CD4-positive, alpha-beta T cell (primary cell): ENCODE results near the gene PLA2G7. TPM values are rescaled to one million over a fixed set of nuclear protein-coding genes. Genes with fewer than 3 reads are reported as not detected.
A peak's percentile ranks its signal among the peaks of the same experiment; 100 is the strongest.

ENCODE experiments used
- ATAC-seq: fragments of 200-7000 bp; cut with Tn5 transposase; one replicate; pipeline ENCODE4 v1.10.0; 2022; ENCODE audit warnings: mild to moderate bottlenecking; ENCODE audit not compliant: poor library complexity
- CTCF ChIA-PET: fragments of 350-600 bp; sonication (Branson Sonifier 250); formaldehyde crosslinking; loops from one replicate; lab custom pipeline; 2021; ENCODE audit warnings: antibody characterized with exemption, inconsistent platforms; lab: Charles Lee
- POLR2A ChIA-PET: fragments of 350-600 bp; sonication (Branson Sonifier 250); formaldehyde crosslinking; loops from one replicate; lab custom pipeline; 2021; ENCODE audit warnings: antibody characterized with exemption, inconsistent platforms; lab: Charles Lee
- DNase-seq, 14 experiments: peaks; one replicate each; pipeline ENCODE4 v3.0.0-alpha.2; 2013 to 2020; ENCODE audit warnings: mixed read lengths in 2 of 14
- H3K27ac ChIP-seq, 2 donors: one replicate each; pipeline versions ENCODE4 v1.5.1 to v1.7.0; 2013; ENCODE audit warnings: low read length in 2 of 2, low read depth in 1 of 2, mild to moderate bottlenecking in 1 of 2
- H3K27me3 ChIP-seq, 2 experiments: 1 replicate in 1 of 2; 2 replicates in 1 of 2; pipeline versions ENCODE4 v1.6.1 to v1.7.0; 2013; ENCODE audit warnings: low read length in 2 of 2, control low read depth in 1 of 2, mild to moderate bottlenecking in 1 of 2, moderate library complexity in 1 of 2; ENCODE audit not compliant: insufficient read depth in 2 of 2, control insufficient read depth in 1 of 2
- H3K36me3 ChIP-seq: one replicate; pipeline ENCODE4 v1.6.1; 2013; ENCODE audit warnings: low read length, control low read depth; ENCODE audit not compliant: insufficient read depth
- H3K4me1 ChIP-seq: one replicate; pipeline ENCODE4 v1.6.1; 2013; ENCODE audit warnings: low read length, control low read depth; ENCODE audit not compliant: insufficient read depth
- H3K4me3 ChIP-seq: one replicate; pipeline ENCODE4 v1.5.1; 2013; ENCODE audit warnings: mild to moderate bottlenecking, low read length, moderate library complexity
- H3K9me3 ChIP-seq, 2 experiments: 1 replicate in 1 of 2; 2 replicates in 1 of 2; pipeline versions ENCODE4 v1.6.1 to v1.7.0; 2013; ENCODE audit warnings: low read length in 2 of 2, mild to moderate bottlenecking in 2 of 2, control low read depth in 1 of 2, moderate library complexity in 1 of 2; ENCODE audit not compliant: control insufficient read depth in 1 of 2, insufficient read depth in 1 of 2
- H3K27ac Mint-ChIP-seq: one replicate; pipeline ENCODE4 v1.8.0; 2020; ENCODE audit warnings: mixed read lengths
- H3K27me3 Mint-ChIP-seq: one replicate; pipeline ENCODE4 v1.8.0; 2021; ENCODE audit warnings: mixed read lengths
- H3K36me3 Mint-ChIP-seq: one replicate; pipeline ENCODE4 v1.8.0; 2021; ENCODE audit warnings: low read depth, mixed read lengths
- H3K4me1 Mint-ChIP-seq: one replicate; pipeline ENCODE4 v1.8.0; 2021; ENCODE audit warnings: low read depth, mixed read lengths
- H3K4me3 Mint-ChIP-seq: one replicate; pipeline ENCODE4 v1.8.0; 2020; ENCODE audit warnings: mild to moderate bottlenecking, mixed read lengths
- H3K9me3 Mint-ChIP-seq: one replicate; pipeline ENCODE4 v1.8.0; 2020; ENCODE audit warnings: mixed read lengths
- intact Hi-C, 2 experiments: fragments of 100-400 bp; cut with DNase I in 1 of 2; cut with micrococcal nuclease in 1 of 2; formaldehyde crosslinking; loops; one replicate each; pipeline versions ENCODE4 v1.15.1 to v1.9.0; 2023 to 2025; cut with DNase I, micrococcal nuclease
- total RNA-seq, 174 experiments: library from RNA in 2 of 174; stranded (reverse) in 2 of 174; gene quantifications; one replicate each; pipeline ENCODE4 v1.2.3 and lab custom pipeline; 2021 to 2026
- TF ChIP-seq, protein P1 (sequence below): fragments of 200-600 bp; IDR thresholded peaks from one replicate; pipeline ENCODE4 v1.8.0; 2022; ENCODE audit warnings: antibody characterized with exemption, mild to moderate bottlenecking

The PLA2G7 gene
- total RNA-seq, 2 experiments from 2014 or later = not detected

DNA sequence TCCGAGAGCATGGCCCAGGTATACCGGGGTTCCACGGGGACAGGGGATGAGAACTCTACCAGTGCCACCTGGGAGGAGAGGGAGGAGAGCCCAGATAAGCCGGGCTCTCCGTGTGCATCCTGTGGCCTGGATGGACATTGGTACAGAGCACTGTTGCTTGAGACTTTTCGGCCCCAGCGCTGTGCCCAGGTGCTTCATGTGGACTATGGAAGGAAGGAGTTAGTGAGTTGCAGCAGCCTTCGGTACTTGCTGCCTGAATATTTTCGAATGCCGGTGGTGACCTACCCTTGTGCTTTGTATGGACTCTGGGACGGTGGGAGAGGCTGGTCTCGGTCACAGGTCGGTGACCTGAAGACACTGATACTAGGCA, 46.2 kb downstream of the PLA2G7 start:
- no peak overlapping the region for H3K4me3 Mint-ChIP-seq
- Histone ChIP-seq H3K9me3 (peaks cover 0 to 16% of the 10 kb centered on the region in 2 experiments), H3K27ac (no peak overlapping the region), H3K4me1 (no peaks in the 10 kb centered on the region), H3K36me3 (no peaks in the 10 kb centered on the region), H3K27me3 (no peaks in the 10 kb centered on the region), H3K4me3 (no peak overlapping the region)
- ChIA-PET CTCF (no interaction called here), POLR2A (no interaction called here)
- H3K4me1 Mint-ChIP-seq = no peaks in the 10 kb centered on the region
- intact Hi-C loops = no loop called here
- H3K36me3 Mint-ChIP-seq = no peaks in the 10 kb centered on the region
- H3K27me3 Mint-ChIP-seq = peaks cover 24% of the 10 kb centered on the region
- no peak for ATAC-seq
- TF ChIP-seq, protein P1, sequence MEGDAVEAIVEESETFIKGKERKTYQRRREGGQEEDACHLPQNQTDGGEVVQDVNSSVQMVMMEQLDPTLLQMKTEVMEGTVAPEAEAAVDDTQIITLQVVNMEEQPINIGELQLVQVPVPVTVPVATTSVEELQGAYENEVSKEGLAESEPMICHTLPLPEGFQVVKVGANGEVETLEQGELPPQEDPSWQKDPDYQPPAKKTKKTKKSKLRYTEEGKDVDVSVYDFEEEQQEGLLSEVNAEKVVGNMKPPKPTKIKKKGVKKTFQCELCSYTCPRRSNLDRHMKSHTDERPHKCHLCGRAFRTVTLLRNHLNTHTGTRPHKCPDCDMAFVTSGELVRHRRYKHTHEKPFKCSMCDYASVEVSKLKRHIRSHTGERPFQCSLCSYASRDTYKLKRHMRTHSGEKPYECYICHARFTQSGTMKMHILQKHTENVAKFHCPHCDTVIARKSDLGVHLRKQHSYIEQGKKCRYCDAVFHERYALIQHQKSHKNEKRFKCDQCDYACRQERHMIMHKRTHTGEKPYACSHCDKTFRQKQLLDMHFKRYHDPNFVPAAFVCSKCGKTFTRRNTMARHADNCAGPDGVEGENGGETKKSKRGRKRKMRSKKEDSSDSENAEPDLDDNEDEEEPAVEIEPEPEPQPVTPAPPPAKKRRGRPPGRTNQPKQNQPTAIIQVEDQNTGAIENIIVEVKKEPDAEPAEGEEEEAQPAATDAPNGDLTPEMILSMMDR = no peak
- H3K9me3 Mint-ChIP-seq = no peaks in the 10 kb centered on the region
- DNase-seq = no peak
- H3K27ac Mint-ChIP-seq = no peak overlapping the region

DNA sequence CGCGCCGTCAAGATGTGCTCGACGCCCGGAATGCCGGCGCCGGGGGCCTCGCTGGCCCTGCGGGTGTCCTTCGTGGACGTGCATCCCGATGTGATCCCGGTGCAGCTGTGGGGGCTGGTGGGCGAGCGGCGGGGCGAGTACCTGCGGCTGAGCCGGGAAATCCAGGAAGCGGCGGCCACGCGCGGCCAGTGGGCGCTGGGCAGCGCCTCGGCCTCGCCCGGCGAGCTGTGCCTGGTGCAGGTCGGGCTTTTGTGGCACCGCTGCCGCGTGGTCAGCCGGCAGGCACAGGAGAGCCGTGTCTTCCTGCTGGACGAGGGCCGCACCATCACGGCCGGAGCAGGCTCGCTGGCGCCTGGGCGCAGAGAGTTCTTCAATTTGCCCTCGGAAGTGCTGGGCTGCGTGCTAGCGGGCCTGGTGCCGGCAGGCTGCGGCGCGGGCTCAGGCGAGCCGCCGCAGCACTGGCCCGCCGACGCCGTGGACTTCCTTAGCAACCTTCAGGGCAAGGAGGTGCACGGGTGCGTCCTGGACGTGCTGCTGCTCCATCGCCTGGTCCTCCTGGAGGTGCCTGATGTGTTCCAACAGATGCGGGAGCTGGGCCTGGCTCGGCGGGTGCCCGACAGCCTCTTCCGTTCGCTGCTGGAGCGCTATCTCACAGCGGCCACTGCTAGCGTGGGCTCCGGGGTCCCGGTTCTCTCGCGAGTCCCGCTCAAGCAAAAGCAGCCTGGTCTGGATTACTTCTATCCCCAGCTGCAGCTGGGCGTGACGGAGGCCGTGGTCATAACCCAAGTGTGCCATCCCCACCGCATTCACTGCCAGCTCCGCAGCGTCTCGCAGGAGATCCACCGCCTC, 46.8 kb downstream of the PLA2G7 start:
- no peak overlapping the region for H3K27ac Mint-ChIP-seq
- H3K9me3 ChIP-seq = peaks cover 0 to 16% of the 10 kb centered on the region in 2 experiments
- intact Hi-C loops = no loop called here
- POLR2A ChIA-PET = no interaction called here
- DNase-seq (peak in 1 of 14 experiments; percentile 12), ATAC-seq (no peak)
- TF ChIP-seq, protein P1 = no peak
- no peaks in the 10 kb centered on the region for H3K27me3 ChIP-seq
- peaks cover 18% of the 10 kb centered on the region for H3K27me3 Mint-ChIP-seq
- CTCF ChIA-PET = no interaction called here
- no peaks in the 10 kb centered on the region for H3K36me3 ChIP-seq
- no peak overlapping the region for H3K4me3 Mint-ChIP-seq
- no peaks in the 10 kb centered on the region for H3K9me3 Mint-ChIP-seq
- H3K4me1 Mint-ChIP-seq = no peaks in the 10 kb centered on the region
- H3K4me3 ChIP-seq = no peak overlapping the region
- H3K27ac ChIP-seq = no peak overlapping the region
- no peaks in the 10 kb centered on the region for H3K36me3 Mint-ChIP-seq
- no peaks in the 10 kb centered on the region for H3K4me1 ChIP-seq

DNA sequence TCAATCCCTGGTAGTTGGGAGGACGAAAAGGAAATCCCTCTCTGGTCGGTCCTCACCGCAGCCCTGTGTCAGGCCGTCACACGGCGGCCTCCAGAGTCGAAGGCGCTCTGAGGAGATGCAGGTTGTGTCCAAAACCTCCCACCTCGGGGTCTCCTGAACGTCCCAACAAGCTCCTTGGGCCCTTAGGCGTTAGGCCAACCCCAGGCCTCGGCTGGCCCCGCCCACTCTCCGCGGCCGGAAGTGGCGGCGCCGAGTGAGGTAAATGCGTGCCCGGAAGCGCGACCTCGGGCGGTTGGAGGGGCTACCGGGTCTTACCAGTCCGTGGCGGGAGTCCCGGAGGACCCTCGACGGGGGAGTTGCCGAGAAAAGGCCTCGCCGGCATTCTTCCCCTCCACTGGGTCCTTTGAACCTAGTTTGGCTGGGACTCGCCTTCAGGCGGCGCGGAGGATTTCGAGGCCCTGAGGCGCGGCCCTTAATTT, 47.5 kb downstream of the PLA2G7 start, which contains the start of gene TDRD6:
TDRD6 (plus strand) TSS at position 267 of the 479 bp plus-strand sequence. CDS start 244 bp downstream, outside the sequence.
- Mint-ChIP-seq H3K9me3 (no peaks in the 10 kb centered on the region), H3K27ac (no peak within 1 kb of the TSS), H3K27me3 (peaks cover 16% of the 10 kb centered on the region), H3K4me1 (no peaks in the 10 kb centered on the region), H3K4me3 (no peak within 1 kb of the TSS), H3K36me3 (no peaks in the 10 kb centered on the region)
- ATAC-seq = no peak
- ChIA-PET POLR2A (no interaction called here), CTCF (no interaction called here)
- no peaks in the 10 kb centered on the region for H3K36me3 ChIP-seq
- peaks cover 0 to 16% of the 10 kb centered on the region in 2 experiments for H3K9me3 ChIP-seq
- no peak within 1 kb of the TSS for H3K27ac ChIP-seq
- no peak within 1 kb of the TSS for H3K4me3 ChIP-seq
- H3K4me1 ChIP-seq = no peaks in the 10 kb centered on the region
- intact Hi-C loops = no loop called here
- H3K27me3 ChIP-seq = no peaks in the 10 kb centered on the region
- TF ChIP-seq, protein P1 = no peak
- DNase-seq = peak in 1 of 14 experiments; percentile 11
